ENCODE measurements around the gene RBM6. TPM values are rescaled to one million over a fixed set of nuclear protein-coding genes. Genes with fewer than 3 reads are reported as not detected.

RBM6 gene
- total and polyA plus RNA-seq, 2 experiments from 2014 or later = 66.6 to 97.6 TPM

GRCh38 chr3:49912881-49913281, 27.1 kb upstream of the RBM6 start:
- no peaks in the 10 kb centered on the region; the same call in 2 of the 3 replicates for H3K36me3 Mint-ChIP-seq (ENCODE audit: low read depth)
- Histone ChIP-seq H3K79me2 (replicated peaks; ENCODE audit: insufficient read depth) (no peaks in the 10 kb centered on the region), H3K4me3 (no peak overlapping the region), H3K27me3 (ENCODE audit: insufficient read depth) (peaks cover 11% of the 10 kb centered on the region; the same call in 1 of the 2 replicates), H3K4me1 (ENCODE audit: insufficient read depth) (peaks cover 16% of the 10 kb centered on the region), H4K20me1 (replicated peaks; ENCODE audit: insufficient read depth) (no peaks in the 10 kb centered on the region; the same call in 1 of the 2 replicates), H3F3A (replicated peaks; ENCODE audit: low read depth) (peaks cover 22% of the 10 kb centered on the region), H3K36me3 (ENCODE audit: insufficient read depth) (no peaks in the 10 kb centered on the region), H3K4me2 (no peak overlapping the region), H2AFZ (no peak overlapping the region), H3K27ac (ENCODE audit: low read depth) (no peak overlapping the region), H3K9me2 (ENCODE audit: insufficient read depth) (no peaks in the 10 kb centered on the region)
- H3K4me3 Mint-ChIP-seq = no peak overlapping the region
- H3K4me1 Mint-ChIP-seq = peaks cover 26% of the 10 kb centered on the region
- H3K9me3 Mint-ChIP-seq = no peaks in the 10 kb centered on the region
- no peak for TF ChIP-seq ZNF462 (CRISPR knock-in tag; IDR thresholded peaks at IDR 0.05)
- TF ChIP-seq EZH2phosphoT487 (IDR thresholded peaks at IDR 0.05; ENCODE audit: unreplicated experiment) = no peak
- no peak for TF ChIP-seq STAT1 (IDR thresholded peaks at IDR 0.05; ENCODE audit: unreplicated experiment)
- no peak for TF ChIP-seq EZH2 (IDR thresholded peaks at IDR 0.05; ENCODE audit: low read depth, unreplicated experiment)
- no peak for TF ChIP-seq POLR2AphosphoS5 (IDR thresholded peaks at IDR 0.05; ENCODE audit: low read depth)
- TF ChIP-seq CTCF (conservative IDR thresholded peaks at IDR 0.05; ENCODE audit: low read depth in 2 of 2) = no peak
- H3K27me3 Mint-ChIP-seq (ENCODE audit: insufficient read depth, low read depth, poor library complexity) = peaks cover 24% of the 10 kb centered on the region
- ATAC-seq (no peak), DNase-seq (ENCODE audit: low spot score) (no peak)
- no peak overlapping the region for H3K27ac Mint-ChIP-seq

Measured in GM23338 (cell line).